PFSK-1 (cell line): ENCODE measurements around the gene LOXL1.

Experiments
- FOXP2 ChIP-seq: optimal IDR thresholded peaks from 2 replicates; pipeline ENCODE3; 2011; ENCODE audit warnings: borderline replicate concordance, control low read depth, inconsistent platforms; ENCODE audit not compliant: insufficient read depth; ENCODE audit errors: extremely low read length, extremely low read depth
- POLR2AphosphoS5 ChIP-seq: IDR thresholded peaks from 2 replicates; pipeline ENCODE4 v1.6.1; 2012; ENCODE audit warnings: low read depth, mild to moderate bottlenecking, control low read depth, low read length, moderate library complexity
- REST ChIP-seq, 2 experiments: IDR thresholded peaks; 2 replicates each; pipeline versions ENCODE4 v1.6.1 to v1.8.0; 2011 to 2012; ENCODE audit warnings: low read depth in 2 of 2, low read length in 2 of 2, control low read depth in 1 of 2, inconsistent platforms in 1 of 2, mild to moderate bottlenecking in 1 of 2, moderate library complexity in 1 of 2; ENCODE audit not compliant: insufficient read depth in 1 of 2
- SIN3A ChIP-seq: IDR thresholded peaks from 2 replicates; pipeline ENCODE4 v1.6.1; 2012; ENCODE audit warnings: mild to moderate bottlenecking, low read length, moderate library complexity, borderline replicate concordance; ENCODE audit not compliant: insufficient read depth
- TAF1 ChIP-seq: IDR thresholded peaks from 2 replicates; pipeline ENCODE4 v1.6.1; 2012; ENCODE audit warnings: low read length, control low read depth, borderline replicate concordance; ENCODE audit not compliant: insufficient read depth

- TF ChIP-seq SIN3A (no peak), REST (IDR thresholded peaks at IDR 0.05; ENCODE audit: insufficient read depth in 1 of 2, low read depth in 2 of 2, low read length in 2 of 2) (no peak), POLR2AphosphoS5 (no peak), TAF1 (no peak), FOXP2 (no peak)
These were observed 59.0 kb downstream of the LOXL1 start for GRCh38 chr15:73985101-73985873.
